NOMO-1 (cell line): ENCODE data around the gene TMEM141.
"Not testable (repeated sequence)": the region's sequence is repeated elsewhere in the genome, so short reads cannot be mapped to it uniquely, and the experiment has no call there.

ENCODE experiments used
- DNase-seq, 2 experiments: peaks; one replicate each; lab custom pipeline; 2025; ENCODE audit not compliant: unreplicated experiment in 2 of 2; lab: John Stamatoyannopoulos, UW

TMEM141 gene

GRCh38 chr9:136755302-136756133, 35.6 kb upstream of the TMEM141 start:
- DNase-seq: not testable (repeated sequence)

GRCh38 chr9:136756134-136756438, 35.1 kb upstream of the TMEM141 start:
- DNase-seq: no peak

DNA sequence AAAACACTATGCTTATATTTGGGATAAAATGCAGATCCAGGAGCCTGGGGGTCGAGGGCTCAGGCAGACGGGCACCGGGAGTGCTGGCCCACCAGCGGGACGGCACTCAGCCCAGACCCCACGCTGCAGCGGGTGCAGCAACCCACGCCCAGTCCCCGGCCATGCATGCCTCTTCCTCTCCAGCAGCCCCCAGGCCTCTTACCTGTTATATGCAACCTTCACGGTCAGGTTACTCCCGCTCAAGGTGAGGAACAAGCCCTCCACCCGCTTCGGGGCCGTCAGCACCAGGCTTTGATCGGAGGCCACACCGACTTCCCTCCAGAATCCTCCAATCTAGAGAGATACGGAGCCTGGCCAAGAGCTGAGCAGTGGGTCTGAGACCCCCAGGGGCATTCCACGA, 34.3 kb upstream of the TMEM141 start:
- no peak for DNase-seq

DNA sequence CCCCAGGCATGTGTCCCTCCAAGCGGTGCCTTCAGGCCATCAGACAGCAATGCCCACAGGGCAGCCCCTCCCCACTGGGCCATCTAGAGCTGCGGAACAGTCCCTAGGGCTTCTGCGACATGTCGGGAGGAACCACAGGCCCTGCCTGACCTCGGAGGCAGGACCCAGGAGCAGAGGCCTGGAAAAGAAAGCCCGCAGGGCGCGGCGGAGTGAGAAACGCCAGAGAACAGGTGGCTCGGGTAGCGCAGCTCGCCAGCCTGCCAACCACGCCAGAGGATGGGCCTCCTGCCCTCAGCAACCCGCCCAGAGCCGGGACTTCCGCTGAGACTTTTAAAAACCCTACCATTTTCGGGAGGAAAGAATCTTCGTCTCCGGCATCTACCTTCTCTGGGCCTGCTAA, 33.8 kb upstream of the TMEM141 start:
- no peak for DNase-seq

DNA sequence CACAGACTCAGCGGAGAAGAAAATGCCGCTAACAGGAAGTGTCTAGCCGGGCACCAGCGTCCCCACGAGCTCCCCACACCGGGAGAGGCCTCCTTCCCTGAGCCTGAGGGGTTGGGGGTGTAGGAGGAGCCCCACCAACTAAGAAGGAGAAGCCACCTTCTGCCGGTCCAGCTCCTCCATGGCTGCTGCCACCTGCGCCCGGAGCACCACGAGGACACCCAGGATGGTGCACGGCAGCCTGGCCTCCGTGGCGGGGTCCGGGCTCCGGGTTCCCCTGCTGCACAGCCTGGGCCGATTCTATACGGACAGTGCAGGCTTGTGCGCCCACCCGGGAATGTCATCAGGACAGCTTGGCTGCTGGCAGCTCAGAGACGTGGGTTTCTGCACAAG, 33.4 kb upstream of the TMEM141 start:
- no peak for DNase-seq

- DNase-seq: no peak
Measured at GRCh38 chr9:136759001-136759400, 32.1 kb upstream of the TMEM141 start.

- no peak for DNase-seq
Measured at GRCh38 chr9:136759436-136760325, 31.5 kb upstream of the TMEM141 start.

DNA sequence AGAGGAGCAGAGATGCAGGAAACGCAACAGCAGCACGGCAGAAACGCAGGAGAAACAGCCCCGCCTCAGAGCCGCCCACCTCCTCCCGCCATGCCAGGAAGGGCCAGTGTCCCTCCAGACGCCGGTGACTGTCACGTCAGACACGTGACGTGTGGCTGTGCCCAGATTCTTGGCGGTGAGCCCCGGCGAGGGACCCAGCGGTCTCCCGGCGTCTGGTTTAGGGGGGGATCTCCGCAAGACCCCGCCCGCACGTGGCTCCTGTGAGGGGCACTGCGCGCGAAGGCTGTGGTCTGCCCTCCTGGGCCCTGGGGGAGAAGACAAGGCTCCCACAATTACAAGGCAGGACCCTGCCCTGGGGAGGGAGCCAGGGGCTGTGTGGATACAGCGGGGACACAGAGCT, 30.7 kb upstream of the TMEM141 start:
- DNase-seq: no peak

- peak; percentile 63 to 75 for DNase-seq
Measured at GRCh38 chr9:136760834-136761544, 30.2 kb upstream of the TMEM141 start.

DNA sequence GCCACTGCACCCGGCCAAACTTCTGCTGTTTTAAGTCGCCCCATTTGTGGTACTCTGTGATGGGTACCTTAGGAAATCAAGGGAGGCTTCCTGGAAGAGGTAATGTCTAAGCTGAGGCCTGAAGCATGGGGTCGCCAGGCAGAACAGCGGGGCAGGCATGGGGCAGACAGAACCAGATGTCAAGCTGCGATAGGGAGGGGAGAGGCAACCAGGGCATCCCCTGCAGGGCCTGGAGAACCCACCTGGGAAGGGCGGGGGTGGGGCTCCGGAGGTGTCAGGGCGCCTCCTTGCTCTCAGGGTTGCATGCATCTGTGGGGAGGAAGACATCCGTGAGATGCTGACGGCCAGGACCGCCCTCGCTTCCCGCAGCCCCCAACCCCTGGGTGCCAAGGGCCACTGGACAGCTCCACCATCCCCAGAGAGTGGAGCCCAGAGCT, 29.6 kb upstream of the TMEM141 start:
- DNase-seq: no peak

GRCh38 chr9:136762221-136762691, 28.9 kb upstream of the TMEM141 start:
- DNase-seq: no peak

DNA sequence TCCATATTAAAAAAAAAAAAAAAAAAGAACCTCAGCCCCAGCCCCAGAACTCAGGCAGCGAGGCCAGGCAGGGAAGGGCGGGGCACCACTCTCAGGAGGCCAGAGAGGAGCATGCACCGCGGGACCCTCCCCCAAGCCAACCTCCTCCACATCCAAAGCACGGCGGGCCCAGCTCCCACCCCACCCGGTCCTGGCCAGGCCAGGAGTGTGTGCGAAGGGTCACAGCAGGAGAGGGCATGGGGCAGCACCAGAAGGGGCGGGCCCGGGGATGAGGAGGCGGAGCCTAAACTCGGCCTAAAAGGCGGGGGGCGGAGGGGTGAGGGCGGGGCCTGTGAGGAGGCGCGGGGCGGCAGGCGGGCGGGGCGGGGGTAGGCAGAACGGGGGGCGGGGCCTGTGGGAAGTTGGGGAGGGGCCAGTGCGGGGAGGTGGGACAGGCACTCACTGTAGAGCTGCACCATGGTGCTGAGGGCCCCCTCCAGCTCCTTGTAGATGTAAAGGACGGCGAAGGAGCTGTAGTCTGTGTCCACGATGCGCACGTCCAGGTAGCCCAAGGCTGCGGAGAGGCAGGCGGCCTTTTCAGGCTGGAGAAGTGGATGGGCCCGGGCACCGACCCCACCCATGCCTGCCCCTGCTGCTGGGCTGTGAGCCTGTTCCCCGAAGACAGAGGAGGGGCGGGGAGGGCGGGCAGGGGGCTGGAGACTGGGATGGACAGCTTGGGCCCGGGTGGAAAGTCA, 28.1 kb upstream of the TMEM141 start:
- DNase-seq: peak in 1 of 2 experiments; percentile 38

GRCh38 chr9:136763649-136764035, 27.5 kb upstream of the TMEM141 start:
- no peak for DNase-seq

GRCh38 chr9:136764301-136764891, 26.7 kb upstream of the TMEM141 start, which contains the start of gene LCN15:
Gene LCN15 (minus strand): TSS chr9:136764518. CDS start chr9:136764488, 30 bp downstream.
- no peak for DNase-seq

DNA sequence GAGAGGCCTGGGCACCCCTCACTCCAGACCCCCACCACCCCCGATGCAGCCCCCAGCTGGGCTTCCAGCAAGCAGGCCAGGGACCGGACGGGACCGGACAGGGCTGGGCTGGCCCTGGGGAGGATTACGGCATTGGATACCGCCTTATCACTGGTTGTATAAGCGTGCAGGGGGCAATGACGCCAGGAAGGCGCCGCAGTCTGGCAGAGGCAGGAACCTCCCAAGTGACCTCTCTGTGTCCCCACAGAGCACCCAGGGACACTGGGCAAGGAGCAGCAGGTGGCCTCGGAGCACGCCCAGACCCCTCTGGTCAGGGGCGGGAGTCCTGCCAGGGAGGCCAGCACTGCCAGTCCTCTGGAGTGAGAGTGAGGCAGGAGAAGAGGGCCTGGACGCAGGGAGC, 26.1 kb upstream of the TMEM141 start:
- DNase-seq: no peak

DNA sequence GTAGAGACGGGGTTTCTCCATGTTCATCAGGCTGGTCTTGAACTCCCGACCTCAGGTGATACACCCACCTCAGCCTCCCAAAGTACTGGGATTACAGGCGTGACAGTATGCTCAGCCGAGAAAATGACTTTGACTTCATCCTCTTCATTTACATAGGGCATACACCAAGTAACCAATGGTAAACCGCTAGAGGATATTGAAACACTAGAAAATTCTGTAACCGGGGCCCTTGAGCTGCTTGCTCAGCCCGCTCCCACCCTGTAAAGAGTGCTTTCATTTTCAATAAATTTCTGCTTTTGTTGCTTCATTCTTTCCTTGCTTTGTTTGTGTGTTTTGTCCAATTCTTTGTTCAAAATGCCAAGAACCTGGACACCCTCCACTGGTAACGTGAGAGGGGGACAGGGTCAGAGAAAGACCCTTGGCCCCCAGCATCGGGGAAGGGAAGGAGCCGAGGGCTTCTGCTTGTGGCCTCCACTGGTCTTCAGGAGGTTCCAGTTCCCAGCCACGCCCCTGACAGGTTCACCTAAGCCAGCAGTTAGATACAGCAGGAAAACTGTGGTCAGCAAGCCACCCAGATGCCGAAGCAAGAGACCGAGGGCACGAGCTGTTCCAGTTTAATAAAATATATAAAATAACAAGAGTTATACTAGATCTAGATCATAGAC, 25.3 kb upstream of the TMEM141 start:
- not testable (repeated sequence) for DNase-seq

DNA sequence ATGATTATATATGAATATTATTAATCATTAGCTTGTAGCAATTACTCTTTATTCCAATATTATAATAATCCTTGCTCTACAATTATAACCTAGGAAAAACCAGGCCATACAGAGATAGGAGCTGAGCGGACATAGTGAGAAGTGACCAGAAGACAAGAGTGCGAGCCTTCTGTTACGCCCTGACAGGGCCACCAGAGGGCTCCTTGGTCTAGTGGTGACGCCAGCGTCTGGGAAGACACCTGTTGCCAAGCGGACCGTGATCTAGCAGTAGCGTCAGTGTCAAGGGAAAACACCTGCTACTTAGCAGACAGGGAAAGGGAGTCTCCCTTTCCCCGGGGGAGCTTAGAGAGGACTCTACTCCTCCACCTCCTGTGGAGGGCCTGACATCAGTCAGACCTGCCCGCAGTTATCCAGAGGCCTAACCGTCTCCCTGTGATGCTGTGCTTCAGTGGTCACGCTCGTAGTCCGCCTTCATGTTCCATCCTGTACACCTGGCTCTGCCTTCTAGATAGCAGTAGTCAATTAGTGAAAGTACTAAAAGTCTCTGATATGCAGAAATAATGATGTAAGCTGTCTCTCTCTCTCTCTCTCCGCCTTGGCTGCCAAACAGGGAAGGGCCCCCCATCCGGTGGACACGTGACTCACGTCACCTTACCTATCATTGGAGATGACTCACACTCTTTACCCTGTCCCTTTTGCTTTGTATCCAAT, 24.6 kb upstream of the TMEM141 start:
- DNase-seq: not testable (repeated sequence)

DNA sequence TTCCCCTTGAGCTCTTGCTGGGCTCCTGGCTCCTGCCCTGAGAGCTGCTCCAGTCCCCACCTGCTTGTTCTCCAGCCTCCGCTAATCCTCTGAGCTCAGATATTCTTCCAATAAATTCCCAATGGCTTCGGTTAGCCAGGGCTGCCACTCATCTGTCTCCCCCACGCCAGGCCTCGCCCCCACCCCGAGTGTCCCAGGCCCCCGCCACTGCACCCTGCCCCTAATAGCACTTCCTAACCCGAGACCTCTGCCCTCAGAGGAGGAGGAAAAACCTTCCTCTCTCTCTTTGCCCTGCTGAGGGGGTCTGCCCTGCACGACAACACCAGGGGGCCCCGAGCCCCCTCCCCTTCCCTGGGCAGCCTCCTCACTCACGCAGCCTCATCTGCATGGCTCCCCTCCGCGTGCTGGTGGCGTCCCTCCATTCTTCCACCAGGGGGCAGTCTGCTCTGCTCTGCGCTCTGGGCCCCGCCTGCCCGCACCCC, 21.4 kb upstream of the TMEM141 start:
- DNase-seq: no peak
